ENCODE results near the gene CDK6.

- no peak for TF ChIP-seq POLR2AphosphoS5 (IDR thresholded peaks at IDR 0.05; ENCODE audit: low read depth, low read length)
- TF ChIP-seq POLR2A (IDR thresholded peaks at IDR 0.05; ENCODE audit: low read depth, low read length) = no peak
Measured at GRCh38 chr7:92753614-92754013, 82.8 kb downstream of the CDK6 start.
